Measurements from ENCODE around the gene CHRNG. TPM values are rescaled to one million over a fixed set of nuclear protein-coding genes. Genes with fewer than 3 reads are reported as not detected.
"Not testable (repeated sequence)": the region's sequence is repeated elsewhere in the genome, so short reads cannot be mapped to it uniquely, and the experiment has no call there.

The CHRNG gene
- total RNA-seq, 1 experiment from 2014 or later = 5.5 TPM

- no peak for DNase-seq (ENCODE audit: low read depth)
These were observed 11.5 kb upstream of the CHRNG start for GRCh38 chr2:232527905-232528470.

GRCh38 chr2:232528746-232529460, 10.6 kb upstream of the CHRNG start:
- peak; percentile 44 for DNase-seq (ENCODE audit: low read depth)

- DNase-seq (ENCODE audit: low read depth) = no peak
These were observed 9.5 kb upstream of the CHRNG start for GRCh38 chr2:232529806-232530547.

GRCh38 chr2:232530626-232531260, 8.7 kb upstream of the CHRNG start:
- no peak for DNase-seq (ENCODE audit: low read depth)

- no peak for DNase-seq (ENCODE audit: low read depth)
These were observed 7.1 kb upstream of the CHRNG start for GRCh38 chr2:232532419-232532818.

- DNase-seq (ENCODE audit: low read depth) = not testable (repeated sequence)
These were observed 6.7 kb upstream of the CHRNG start for GRCh38 chr2:232532821-232533220.

GRCh38 chr2:232533944-232534710, 5.4 kb upstream of the CHRNG start:
- no peak for DNase-seq (ENCODE audit: low read depth)

GRCh38 chr2:232534940-232535651, 4.4 kb upstream of the CHRNG start:
- DNase-seq (ENCODE audit: low read depth) = no peak

GRCh38 chr2:232535761-232536530, 3.5 kb upstream of the CHRNG start:
- DNase-seq (ENCODE audit: low read depth) = no peak

- DNase-seq (ENCODE audit: low read depth) = no peak
These were observed 2.4 kb upstream of the CHRNG start for GRCh38 chr2:232537079-232537478.

GRCh38 chr2:232537499-232537898, 2.0 kb upstream of the CHRNG start:
- DNase-seq (ENCODE audit: low read depth) = no peak

GRCh38 chr2:232538671-232539070, 821 bp upstream of the CHRNG start:
- no peak for DNase-seq (ENCODE audit: low read depth)

- DNase-seq (ENCODE audit: low read depth) = no peak
These were observed 1.0 kb downstream of the CHRNG start for GRCh38 chr2:232540441-232541041.

GRCh38 chr2:232541195-232541960, 1.9 kb downstream of the CHRNG start:
- DNase-seq (ENCODE audit: low read depth) = no peak

- DNase-seq (ENCODE audit: low read depth) = no peak
These were observed 2.6 kb downstream of the CHRNG start for GRCh38 chr2:232541961-232542714.

GRCh38 chr2:232542715-232543467, 3.4 kb downstream of the CHRNG start:
- no peak for DNase-seq (ENCODE audit: low read depth)

GRCh38 chr2:232543491-232543890, 4.0 kb downstream of the CHRNG start:
- no peak for DNase-seq (ENCODE audit: low read depth)

Measured in LHCN-M2 (cell line).